NCI-H82 (cell line): ENCODE data around the gene CIDEA.
"Not testable (repeated sequence)": the region's sequence is repeated elsewhere in the genome, so short reads cannot be mapped to it uniquely, and the experiment has no call there.

Experiments
- DNase-seq: peaks from one replicate; lab custom pipeline; 2025; lab: John Stamatoyannopoulos, UW

The CIDEA gene

GRCh38 chr18:12239431-12239830, 14.7 kb upstream of the CIDEA start:
- no peak for DNase-seq

- no peak for DNase-seq
These were observed 11.4 kb upstream of the CIDEA start for GRCh38 chr18:12242658-12243260.

DNA sequence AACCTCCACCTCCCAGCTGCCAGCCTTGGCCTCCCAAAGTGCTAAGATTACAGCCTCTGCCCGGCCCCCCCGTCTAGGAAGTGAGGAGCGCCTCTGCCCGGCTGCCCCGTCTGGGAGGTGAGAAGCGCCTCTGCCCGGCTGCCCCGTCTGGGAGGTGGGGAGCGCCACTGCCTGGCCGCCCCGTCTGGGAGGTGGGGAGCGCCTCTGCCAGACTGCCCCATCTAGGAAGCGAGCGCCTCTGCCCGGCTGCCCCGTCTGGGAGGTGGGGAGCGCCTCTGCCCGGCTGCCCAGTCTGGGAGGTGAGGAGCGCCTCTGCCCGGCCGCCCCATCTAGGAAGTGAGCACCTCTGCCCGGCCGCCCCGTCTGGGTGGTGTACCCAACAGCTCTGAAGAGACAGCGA, 10.9 kb upstream of the CIDEA start:
- DNase-seq, result not testable (repeated sequence)

DNA sequence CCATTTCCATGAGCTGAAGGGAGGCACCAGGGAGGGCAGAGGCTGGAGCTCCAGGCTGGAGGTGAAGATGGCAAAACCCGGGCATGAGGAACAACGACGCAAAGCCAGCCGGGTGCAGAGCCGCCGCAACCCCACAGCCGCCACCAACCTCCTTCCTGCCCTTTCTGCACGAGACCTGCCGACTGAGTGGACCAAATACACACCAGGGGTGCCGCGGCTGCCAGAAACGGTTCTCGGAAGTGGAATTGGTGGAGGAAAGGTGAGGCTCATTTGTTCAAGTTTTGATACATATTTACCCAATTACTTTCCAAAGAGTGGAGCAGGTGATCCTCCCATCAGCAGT, 8.4 kb upstream of the CIDEA start:
- no peak for DNase-seq

DNA sequence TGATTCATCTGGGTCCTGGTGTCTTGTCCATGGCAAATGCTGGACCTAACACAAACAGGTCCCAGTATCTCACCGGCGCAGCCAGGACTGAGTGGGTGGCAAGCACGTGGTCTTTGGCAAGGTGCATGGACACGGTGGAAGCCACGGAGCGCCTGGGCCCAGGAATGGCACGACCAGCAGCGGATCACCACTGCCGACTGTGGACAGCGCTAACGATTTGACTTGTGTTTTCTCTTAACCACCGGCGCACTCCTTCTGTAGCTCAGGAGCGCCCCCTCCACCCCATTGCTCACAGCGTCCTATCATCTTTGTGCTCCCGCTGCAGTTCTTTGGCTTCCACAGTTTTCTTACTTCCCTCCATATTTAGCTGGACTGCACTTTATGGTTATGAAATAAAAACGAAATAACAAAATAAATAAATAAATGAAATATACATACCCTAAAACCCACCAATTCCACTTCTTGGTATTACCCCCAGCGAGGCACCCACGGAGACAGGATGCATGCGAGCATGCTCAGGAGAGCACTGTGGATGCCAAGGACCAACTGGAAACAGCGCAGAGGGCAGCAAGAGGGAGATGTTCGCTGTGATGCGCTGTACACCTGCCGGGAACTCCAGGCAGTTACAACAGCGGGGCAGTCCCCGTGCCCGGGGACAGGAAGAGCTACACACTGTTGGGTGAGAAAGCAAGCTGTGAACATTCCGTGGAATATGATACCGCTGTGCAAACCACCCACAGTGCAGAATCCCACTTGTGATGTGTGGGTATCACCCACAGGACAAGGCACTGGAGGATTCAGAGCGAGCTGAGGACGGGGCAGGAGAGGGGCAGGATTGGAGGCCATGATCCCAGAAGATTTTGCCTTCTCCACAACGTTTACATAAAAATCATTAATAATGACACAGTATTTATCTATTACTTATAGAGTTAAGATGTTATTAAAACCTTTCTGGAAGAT, 7.0 kb upstream of the CIDEA start:
- peak; percentile 16 for DNase-seq

GRCh38 chr18:12247946-12248345, 6.2 kb upstream of the CIDEA start:
- DNase-seq, result no peak

DNA sequence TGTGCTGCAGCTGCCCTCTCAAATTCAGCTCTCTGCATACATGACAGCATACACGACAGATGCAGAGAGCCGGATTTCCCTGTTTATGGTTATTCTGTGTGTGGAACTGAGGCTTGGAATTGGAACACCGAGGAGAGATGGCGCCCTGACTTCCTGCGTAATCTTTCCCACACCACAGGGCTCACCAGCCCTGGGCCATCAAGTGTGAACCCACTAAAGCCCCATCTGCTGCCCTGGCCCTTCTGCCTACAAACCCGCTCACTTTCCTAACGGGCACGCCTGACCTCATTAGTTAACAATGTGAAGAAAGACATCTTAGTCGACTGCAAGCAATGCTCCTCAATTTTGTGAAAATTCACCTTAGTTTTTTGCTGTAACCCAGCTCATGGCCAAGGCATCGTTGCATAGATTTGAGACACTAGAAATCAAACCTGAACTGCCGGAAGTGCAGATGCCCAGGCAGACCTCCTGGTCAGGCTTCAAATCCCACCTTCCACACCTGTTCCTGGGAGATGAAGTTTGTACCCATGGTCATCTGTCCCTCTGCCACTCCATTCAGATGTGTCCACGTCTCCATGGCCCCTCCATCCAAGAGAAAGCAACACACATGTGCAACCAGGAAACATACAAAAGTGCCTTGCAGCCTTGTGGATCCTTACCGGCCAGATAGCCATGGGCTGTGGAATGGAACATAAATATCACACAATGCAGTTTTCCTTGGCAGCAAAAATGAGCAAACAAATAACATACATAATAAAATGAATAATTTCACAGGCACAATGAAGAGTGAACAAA, 5.0 kb upstream of the CIDEA start:
- DNase-seq, result no peak

DNA sequence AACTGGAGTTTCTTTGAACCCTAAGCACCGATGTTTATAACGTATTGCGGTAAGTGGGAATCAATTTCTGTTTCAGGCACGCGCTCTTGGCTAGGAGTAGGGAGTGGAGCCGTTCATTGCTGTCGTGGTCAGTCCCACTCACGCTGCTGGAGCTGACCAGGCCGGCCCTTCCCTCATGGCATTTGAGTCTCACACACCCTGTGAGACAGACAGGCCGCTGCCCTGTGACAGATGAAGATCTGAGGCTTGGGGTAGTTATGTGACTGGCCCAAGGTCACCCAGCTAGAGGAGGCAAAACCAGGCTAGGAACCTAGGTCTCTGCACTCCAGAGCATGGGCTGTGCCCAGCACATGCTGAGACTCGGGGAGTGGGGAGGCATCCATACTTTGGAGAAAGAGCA, 2.9 kb upstream of the CIDEA start:
- DNase-seq, result no peak

GRCh38 chr18:12252061-12252460, 2.1 kb upstream of the CIDEA start:
- no peak for DNase-seq

DNA sequence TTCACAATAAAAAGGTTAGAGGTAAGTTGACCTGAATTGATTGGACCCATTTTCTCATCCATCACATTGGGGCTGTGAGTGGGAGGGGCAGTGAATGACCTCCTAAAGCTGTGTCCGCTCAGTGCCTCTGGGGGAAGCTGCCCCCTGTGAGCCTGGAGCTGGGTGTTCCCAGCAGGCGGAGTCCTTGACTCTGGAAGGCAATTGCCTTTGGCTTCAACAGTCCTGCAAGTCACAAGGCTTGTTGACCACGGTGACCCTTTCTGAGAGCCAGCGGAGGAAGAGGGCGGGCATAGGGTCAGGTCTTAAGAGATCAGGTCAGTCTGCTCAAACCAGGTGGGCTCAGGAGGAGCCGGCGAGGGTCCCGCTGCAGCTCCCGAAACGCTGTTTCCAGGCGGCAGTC, 1.1 kb upstream of the CIDEA start:
- DNase-seq, result no peak

DNA sequence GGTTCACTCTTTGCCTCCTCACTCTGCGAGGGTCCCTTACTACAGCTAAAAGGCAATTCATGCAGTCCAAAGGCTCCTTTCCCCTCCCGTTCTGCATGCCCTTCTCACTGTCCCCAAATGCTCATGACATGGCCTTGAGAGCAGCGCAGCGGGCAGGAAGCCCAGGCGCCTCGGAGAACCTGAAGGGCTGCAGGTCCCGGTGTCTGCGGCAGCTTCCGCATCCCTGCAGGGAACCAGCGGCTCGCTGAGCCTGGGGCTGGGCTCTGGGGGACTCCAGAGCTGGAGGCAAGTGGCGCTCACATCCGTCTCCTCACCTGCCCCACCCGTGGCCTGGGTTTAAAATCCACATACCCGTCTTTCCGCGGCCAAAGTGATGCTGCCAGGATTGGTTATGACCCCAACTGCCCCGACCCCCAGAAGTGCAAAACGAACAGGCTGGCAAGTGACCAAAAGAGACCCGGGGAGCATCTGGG, 462 bp upstream of the CIDEA start:
- no peak for DNase-seq

DNA sequence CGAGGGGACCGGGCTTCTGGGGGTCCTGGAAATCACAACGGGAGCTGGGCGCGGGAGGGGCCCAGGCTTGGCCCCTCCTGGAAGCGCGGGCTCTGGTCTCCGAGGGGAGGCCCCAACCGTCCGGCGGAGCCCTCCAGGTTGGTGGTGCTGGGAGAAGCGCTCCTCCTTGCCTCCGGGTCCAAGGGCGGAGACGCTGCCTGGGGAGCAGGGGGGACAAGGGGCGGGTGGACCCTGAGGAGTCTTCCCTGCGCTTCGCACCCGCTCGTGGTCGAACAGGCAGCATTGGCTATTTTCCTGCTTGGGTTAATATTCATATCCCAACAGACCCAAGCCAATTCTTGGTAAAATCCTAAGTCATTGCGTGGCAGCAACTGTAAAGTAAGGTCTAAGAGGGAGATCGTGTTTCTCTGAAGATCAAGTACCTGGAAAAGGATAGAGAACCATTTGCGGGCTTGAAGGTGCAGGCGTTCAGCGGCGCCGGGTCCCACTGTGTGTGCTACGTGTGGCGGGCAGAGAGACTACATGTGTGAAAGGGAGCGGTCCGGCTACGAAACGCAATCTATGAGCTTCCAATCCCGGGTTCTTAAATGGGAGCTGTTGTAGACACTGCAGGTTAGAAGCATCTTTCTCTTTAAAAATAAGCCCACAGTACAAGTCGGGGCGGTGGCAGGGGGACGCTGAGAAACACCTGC, 805 bp downstream of the CIDEA start:
- no peak for DNase-seq

- DNase-seq, result no peak
These were observed 1.5 kb downstream of the CIDEA start for GRCh38 chr18:12255626-12256026.

- DNase-seq, result no peak
These were observed 2.8 kb downstream of the CIDEA start for GRCh38 chr18:12256951-12257350.

DNA sequence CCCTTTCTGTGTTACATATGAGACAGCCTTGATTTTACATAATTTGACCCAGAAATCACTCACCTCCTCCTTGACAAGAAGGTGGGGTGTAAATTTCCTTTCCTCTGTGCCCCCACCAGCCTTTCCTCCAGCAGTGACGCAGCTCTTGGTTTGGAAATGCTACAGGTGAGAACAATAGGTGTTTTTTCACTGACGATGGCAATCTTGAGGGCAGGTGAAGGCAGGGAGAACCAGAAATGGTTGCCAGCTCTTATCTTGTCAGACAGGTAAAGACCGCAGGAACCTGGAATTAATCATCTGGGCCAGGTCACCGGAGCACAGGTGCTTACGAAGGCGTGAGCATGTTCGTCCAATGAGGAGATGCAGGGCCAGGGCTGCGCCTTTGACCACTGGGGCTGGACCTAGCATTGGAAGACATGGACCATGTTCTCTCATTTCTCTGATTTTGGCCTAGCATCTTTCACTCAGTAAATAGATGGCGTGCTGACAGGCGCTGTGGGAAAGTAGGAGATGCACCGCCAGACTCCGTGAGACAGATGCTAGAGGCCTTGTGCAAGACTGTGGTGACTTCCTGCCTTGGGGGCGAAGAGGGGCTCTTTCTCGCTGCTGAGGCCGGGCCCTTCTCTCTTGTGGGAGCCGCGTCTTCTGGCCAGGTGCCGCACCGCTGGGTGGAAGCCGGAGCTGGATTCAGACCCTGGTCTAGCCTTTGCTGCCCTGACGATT, 4.0 kb downstream of the CIDEA start:
- DNase-seq, result no peak

- no peak for DNase-seq
These were observed 4.9 kb downstream of the CIDEA start for GRCh38 chr18:12258719-12259705.

GRCh38 chr18:12262748-12263147, 8.6 kb downstream of the CIDEA start:
- no peak for DNase-seq

DNA sequence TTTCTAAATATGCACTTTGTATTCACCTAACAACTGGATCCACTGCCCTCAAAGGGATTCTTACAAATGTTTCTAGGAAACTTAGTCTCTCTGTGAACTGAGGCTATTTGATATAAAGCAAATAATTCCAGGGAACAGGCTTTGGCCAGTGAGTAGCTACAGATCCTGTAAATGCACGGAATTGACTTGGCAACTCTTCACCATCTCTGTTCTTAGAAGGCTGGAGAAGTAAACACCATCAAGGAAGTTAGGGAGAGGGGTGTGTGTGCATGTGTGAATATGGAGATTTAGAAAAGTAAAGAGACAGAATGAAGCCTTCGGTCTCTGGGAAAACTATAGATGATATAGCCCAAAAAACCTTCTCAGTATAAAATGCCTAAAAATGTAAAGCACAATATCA, 10.7 kb downstream of the CIDEA start:
- no peak for DNase-seq

GRCh38 chr18:12271376-12272235, 17.4 kb downstream of the CIDEA start:
- peak; percentile 91 for DNase-seq
